Activated CD8-positive, alpha-beta memory T cell treated with anti-CD3 and anti-CD28 coated beads for 4 hours (primary cell): ENCODE results near the gene VWA8.

ENCODE experiments used
- DNase-seq, 2 donors: peaks; one replicate each; pipeline ENCODE4 v3.0.0-alpha.2; 2020; ENCODE audit warnings: low read depth in 2 of 2

The VWA8 gene

GRCh38 chr13:41802684-41803444 is 158.0 kb downstream of the VWA8 start:
- DNase-seq, result no peak

GRCh38 chr13:41802043-41802683 is 158.7 kb downstream of the VWA8 start:
- DNase-seq, result no peak

- no peak for DNase-seq
Observed at GRCh38 chr13:41791056-41791455, 169.9 kb downstream of the VWA8 start.

GRCh38 chr13:41788552-41788951 is 172.4 kb downstream of the VWA8 start:
- DNase-seq, result no peak

GRCh38 chr13:41785402-41786172 is 175.3 kb downstream of the VWA8 start:
- no peak for DNase-seq

- DNase-seq, result no peak
Observed at GRCh38 chr13:41782086-41782485, 178.8 kb downstream of the VWA8 start.

- DNase-seq, result no peak
Observed at GRCh38 chr13:41780715-41781706, 179.9 kb downstream of the VWA8 start.

- no peak for DNase-seq
Observed at GRCh38 chr13:41775251-41775650, 185.7 kb downstream of the VWA8 start.

- DNase-seq, result no peak
Observed at GRCh38 chr13:41774605-41775218, 186.2 kb downstream of the VWA8 start.

GRCh38 chr13:41767801-41768200 is 193.1 kb downstream of the VWA8 start:
- DNase-seq, result no peak

GRCh38 chr13:41766439-41766838 is 194.5 kb downstream of the VWA8 start:
- DNase-seq, result no peak

- no peak for DNase-seq
Observed at GRCh38 chr13:41765813-41766212, 195.1 kb downstream of the VWA8 start.

- DNase-seq, result no peak
Observed at GRCh38 chr13:41765020-41765419, 195.9 kb downstream of the VWA8 start.

- no peak for DNase-seq
Observed at GRCh38 chr13:41764558-41764957, 196.4 kb downstream of the VWA8 start.

- DNase-seq, result no peak
Observed at GRCh38 chr13:41763782-41764181, 197.1 kb downstream of the VWA8 start.

- DNase-seq, result no peak
Observed at GRCh38 chr13:41762796-41763195, 198.1 kb downstream of the VWA8 start.

GRCh38 chr13:41756198-41756880 is 204.6 kb downstream of the VWA8 start:
- DNase-seq, result no peak

- no peak for DNase-seq
Observed at GRCh38 chr13:41751734-41752445, 209.0 kb downstream of the VWA8 start.

- no peak for DNase-seq
Observed at GRCh38 chr13:41751277-41751676, 209.6 kb downstream of the VWA8 start.

- DNase-seq, result no peak
Observed at GRCh38 chr13:41746259-41746658, 214.7 kb downstream of the VWA8 start.
